HK-2 (cell line): ENCODE measurements around the gene FOXN1.
"Not testable (repeated sequence)": the region's sequence is repeated elsewhere in the genome, so short reads cannot be mapped to it uniquely, and the experiment has no call there.

Source experiments
- DNase-seq: peaks from one replicate; pipeline ENCODE4 v3.0.0-alpha.2; 2018; ENCODE audit not compliant: unreplicated experiment

FOXN1 gene, protein sequence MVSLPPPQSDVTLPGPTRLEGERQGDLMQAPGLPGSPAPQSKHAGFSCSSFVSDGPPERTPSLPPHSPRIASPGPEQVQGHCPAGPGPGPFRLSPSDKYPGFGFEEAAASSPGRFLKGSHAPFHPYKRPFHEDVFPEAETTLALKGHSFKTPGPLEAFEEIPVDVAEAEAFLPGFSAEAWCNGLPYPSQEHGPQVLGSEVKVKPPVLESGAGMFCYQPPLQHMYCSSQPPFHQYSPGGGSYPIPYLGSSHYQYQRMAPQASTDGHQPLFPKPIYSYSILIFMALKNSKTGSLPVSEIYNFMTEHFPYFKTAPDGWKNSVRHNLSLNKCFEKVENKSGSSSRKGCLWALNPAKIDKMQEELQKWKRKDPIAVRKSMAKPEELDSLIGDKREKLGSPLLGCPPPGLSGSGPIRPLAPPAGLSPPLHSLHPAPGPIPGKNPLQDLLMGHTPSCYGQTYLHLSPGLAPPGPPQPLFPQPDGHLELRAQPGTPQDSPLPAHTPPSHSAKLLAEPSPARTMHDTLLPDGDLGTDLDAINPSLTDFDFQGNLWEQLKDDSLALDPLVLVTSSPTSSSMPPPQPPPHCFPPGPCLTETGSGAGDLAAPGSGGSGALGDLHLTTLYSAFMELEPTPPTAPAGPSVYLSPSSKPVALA

DNA sequence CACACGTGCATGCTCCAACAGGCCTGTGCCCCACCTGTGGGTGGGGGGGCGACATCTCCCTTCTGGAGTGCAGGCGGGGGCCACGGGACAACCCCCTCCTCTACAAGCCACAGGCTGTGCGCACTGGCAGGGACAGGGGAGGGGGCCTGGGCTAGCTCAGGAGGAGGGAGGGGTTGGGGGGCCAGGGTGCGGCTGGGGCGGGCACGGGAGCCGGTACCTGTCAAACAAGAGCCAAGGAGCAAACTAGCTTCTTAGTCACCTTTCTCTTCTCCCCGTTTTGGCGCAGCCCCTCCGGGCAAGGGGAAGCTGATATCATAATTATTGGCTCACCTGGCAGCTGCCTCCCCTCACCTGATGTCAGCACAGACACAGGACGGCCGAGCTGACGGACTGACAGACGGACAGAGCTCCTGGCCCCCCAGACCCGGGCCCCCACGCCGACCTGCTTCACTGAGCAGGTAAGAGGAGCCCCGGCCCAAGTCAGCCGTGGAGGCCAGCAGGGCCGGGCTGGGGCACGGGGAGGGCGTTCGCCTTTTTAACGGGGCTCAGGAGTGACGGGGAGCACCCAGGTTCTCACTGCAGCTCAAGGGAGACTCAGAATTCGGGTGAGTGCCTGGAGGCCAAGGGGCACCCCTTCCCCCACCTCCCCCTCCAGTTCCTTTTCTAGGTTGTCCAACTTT is at the start of gene FOXN1:
TSS of gene FOXN1 (plus strand) at position 363 of the 680 bp plus-strand sequence. CDS start 17,622 bp downstream, outside the sequence.
- DNase-seq, result no peak

DNA sequence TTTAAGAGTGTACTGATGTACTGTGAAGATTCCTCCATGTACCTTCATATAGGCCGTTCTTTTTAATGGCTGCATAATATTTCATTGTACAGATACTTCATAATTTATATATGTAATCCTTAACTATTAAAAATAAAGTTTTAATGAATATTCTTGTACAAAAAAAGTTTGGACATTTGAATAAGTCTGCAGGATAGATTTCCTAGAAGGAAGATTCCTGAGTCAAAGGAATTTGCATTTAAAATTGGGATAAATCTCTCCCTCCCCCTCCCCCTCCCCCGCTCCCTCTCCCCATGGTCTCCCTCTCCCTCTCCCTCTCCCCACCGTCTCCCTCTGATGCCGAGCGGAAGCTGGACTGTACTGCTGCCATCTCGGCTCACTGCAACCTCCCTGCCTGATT is 48.3 kb upstream of the FOXN1 start:
- no peak for DNase-seq

DNA sequence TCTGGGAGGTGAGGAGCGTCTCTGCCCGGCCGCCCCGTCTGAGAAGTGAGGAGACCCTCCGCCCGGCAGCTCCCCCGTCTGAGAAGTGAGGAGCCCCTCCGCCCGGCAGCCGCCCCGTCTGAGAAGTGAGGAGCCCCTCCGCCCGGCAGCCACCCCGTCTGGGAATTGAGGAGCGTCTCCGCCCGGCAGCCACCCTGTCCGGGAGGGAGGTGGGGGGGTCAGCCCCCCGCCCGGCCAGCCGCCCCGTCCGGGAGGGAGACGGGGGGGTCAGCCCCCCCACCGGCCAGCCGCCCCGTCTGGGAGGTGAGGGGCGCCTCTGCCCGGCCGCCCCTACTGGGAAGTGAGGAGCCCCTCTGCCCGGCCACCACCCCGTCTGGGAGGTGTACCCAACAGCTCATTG is 47.3 kb upstream of the FOXN1 start:
- DNase-seq, result not testable (repeated sequence)

DNA sequence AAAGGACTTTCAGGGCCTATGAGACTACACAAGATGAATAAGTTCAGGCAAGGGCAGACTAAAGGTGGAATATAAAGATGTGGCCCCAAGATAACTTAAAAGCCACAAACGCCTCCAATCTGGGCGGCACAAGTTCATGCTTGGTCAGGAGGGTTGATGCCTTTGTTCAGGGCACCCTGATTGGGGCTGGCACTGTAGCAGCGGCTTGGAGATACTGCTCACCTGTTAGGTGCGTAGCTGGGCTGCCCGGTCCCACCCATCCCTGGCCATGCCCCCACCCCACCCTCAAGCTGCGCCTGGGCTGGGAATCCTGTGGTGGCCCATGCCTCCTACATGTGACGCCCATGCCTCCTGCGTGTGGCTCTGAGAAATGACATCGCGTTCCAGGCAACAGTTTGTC is 45.2 kb upstream of the FOXN1 start:
- no peak for DNase-seq

DNA sequence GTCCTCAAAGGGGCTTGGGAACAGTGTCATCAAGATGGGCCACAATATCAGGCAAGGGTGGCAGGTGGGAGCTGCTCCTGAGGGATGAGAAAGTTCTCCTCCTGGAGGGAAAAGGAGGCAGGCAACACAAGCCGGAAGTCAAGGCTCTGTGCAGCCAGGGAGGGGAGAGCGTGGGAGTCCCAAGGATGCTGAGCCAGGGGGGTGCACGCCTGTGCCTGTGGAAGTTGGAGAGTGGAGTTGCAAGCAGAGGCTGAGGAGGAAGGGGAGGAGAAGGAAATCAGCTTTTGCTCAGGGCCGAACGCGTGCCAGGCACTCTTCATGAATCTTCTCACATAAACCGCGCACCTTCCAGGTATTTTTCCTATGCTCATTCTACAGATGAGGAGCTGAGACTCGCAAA is 40.1 kb upstream of the FOXN1 start:
- DNase-seq, result no peak

DNA sequence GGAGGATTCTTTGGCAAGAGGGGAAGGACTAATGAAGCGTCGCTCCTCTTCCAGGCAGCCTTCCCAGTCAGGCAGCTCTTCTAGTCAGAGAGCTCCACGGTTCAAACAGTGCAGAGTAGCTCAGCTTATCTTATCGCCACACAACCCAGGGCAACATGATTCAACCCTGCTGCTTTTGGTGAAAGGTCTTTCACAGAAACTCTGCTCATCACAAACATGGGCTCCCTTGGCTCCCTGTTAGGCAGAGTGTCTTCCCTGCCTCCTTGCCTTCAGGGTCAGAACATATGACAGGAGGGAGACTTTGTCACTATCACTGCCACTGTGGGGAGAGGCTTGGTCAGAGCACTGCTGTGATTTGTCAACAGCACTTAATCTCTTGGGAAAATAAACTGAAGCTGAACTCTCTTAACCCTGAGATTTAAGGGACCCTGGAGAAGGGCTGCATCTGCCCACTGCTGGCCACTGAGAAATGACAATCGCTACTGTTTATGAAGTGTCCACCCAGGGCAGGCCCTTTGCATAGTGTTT is 39.6 kb upstream of the FOXN1 start:
- DNase-seq, result no peak

DNA sequence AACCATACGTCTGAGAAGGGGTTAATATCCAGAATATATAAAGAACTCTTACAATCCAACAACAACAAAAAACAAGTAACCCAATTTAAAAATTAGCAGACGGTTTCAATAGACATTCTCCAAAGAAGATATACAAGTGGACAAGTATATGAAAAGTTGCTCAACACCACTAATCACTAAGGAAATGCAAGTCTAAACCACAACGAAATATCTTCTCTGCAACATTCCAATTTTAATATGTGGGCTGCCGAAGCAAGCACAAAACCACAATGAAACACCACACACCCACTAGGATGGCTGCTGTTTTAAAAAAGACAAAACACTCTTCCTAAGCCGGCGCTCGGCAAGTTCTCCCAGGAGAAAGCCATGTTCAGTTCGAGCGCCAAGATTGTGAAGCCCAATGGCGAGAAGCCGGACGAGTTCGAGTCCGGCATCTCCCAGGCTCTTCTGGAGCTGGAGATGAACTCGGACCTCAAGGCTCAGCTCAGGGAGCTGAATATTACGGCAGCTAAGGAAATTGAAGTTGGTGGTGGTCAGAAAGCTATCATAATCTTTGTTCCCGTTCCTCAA is 38.6 kb upstream of the FOXN1 start:
- no peak for DNase-seq

DNA sequence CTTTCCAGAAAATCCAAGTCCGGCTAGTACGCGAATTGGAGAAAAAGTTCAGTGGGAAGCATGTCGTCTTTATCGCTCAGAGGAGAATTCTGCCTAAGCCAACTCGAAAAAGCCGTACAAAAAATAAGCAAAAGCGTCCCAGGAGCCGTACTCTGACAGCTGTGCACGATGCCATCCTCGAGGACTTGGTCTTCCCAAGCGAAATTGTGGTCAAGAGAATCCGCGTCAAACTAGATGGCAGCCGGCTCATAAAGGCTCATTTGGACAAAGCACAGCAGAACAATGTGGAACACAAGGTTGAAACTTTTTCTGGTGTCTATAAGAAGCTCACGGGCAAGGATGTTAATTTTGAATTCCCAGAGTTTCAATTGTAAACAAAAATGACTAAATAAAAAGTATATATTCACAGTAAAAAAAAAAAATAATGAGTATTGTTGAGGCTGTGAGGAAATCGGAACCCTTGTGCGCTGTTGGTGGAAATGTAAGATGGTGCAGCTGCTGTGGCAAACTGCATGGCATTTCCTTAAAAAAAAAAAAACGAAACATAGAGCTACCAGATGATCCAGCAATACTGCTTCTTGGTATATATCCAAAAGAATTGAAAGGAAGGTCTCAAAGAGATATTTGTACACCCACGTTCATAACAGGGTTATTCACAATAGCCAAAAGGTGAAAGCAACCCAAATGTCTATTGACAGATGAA is 38.0 kb upstream of the FOXN1 start:
- DNase-seq, result not testable (repeated sequence)

DNA sequence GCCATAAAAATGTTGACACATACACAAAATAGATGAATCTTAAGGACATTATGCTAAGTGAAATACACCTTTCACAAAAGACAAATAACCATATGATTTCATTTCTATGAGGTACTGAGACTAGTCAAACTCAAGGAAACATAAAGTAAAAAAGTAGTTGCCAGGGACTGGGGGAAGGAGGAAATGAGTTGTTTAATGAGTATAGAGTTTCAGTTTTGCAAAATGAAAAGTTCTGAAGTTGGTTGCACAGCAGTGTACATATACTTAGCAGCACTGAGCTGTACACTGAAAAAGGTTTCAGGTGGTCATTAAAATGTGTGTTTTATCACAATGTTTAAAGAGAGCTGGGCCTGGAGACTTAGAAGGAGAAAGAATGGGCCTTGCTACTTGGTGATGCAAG is 37.4 kb upstream of the FOXN1 start:
- no peak for DNase-seq

DNA sequence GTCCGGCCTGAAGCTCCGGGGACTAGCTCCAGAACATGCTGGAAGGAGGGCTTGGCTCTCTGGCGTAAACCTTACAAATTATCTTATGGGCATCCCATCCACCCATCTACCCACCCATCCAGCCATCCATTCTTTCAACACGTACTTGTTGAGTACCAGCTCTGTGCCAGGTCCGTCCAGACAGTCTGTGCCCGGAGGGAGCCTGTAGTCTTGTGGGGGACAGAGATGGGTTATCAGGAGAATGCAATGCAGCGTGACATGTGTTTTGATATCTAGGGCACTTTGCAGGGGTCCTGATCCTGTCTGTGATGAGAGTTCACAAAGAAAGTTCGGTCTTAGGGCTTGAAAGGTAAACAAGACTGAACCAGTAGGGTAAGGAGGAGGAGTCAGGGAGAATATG is 36.8 kb upstream of the FOXN1 start:
- DNase-seq, result no peak

DNA sequence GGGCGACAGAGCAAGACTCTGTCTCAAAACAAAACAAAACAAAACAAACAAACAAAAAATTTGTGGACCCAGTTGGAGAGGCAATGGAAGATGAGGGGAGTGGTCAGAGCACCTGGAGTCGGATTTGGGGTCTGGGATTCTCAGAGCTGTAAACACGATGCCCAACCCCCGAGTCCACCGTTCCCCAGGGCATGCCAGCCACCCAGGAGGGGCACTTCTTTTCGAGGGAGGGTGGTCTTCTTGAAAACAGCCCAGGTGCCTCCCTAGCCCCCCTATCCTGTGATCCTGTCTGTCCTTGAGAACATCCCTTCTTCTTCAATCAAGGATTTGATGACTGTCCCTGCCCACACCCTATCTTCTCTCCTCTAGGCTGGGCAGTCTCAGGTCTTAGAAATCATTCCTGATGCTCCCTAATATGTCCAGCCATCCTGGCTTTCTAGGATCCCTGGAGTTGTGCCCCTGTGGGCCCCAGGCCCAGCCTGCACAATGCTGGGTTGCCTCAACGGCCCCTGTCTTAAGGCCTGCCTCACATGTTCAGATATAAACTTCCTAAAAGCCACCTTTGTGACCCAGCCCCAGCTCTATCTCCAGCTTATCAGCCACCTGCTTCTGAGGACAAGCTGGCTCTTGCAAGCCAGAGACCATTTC is 35.8 kb upstream of the FOXN1 start:
- DNase-seq, result no peak

DNA sequence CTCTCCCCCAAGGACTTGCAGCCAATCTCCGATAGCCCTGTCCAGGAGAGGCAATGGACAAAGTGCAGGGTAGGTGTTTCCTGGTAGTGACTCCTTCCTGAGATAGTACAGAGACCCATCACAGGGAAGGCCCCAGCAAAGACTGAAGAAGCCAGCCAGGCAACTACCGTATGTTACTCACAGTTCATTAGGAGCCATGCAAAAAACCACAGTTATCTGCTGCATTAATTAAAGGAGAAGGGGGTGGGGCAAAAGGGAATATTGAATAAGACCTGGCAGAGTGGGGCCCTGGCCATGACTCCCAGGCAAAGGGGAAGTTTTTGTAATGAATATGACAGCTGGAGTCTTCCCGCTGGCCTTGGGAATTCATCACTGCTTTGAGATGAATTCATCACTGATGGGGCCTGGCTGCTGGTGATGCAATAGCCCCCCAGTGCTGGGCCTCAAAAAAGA is 35.2 kb upstream of the FOXN1 start:
- DNase-seq, result no peak

DNA sequence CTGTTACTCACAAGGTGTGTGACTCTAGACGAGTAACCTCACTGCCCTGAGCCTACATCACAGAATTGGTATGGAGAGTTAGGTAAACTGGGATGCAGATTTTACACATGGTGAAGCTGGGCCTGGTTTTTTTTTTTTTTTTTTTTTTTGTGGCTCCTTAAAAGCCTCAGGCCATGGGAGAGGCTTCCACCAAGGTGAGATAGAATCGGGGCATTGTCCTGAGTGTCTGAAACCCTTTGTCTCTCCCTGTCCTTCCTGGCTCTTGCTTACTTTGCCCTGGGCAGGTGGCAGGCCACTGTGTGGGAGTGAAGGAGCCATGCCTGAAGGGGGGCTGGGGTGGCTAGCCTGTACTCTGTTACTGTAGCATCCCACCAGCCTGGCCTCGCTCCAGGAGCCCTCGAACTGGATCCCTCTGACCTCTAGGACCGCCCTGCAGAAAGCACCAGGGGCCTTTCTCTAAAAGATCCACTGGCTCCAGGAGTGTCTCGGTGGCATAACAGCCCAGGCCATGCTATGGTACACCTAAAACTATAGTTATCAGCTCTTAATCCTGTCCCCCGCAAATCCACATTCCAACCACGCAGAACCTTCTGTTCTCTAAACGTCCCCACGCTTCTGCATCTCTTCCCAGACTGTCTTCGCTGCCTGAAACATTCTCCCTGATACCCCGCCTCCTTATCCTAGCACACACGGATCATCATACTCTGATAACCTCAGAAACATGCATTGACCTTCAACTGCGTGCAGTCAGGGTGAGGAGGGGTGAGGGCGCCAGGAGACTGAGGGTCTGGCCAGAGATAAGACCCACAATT is 34.4 kb upstream of the FOXN1 start:
- no peak for DNase-seq

DNA sequence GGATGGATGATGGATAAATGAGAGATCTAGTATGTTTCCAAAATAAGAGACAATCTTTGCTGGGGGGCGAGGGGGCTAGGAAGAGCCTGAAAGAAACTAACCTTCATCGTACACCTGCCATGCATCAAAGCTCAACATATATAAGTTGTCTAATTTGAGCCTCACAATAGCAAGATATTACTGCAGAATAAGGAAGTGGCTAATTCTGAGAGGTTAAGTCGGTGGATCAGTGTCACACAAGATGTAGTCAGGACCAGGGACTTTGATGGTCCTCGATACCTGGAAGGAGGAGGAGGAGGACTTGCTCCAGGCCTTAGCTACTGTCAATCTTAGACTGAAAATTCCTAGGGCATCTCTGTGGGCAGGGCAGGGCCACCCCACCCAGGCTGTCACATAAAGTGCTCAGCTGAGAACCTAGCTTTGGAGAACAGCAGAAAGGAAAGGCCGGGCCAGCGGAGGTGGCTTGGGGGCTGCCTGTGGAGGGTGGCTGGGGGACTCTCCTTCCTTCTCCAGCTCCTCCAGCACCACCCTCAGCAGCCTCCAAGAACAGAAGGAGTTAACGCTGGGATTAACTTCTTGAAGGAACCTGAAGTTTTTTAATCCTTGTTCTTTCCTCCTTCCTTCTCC is 33.2 kb upstream of the FOXN1 start:
- DNase-seq, result no peak

DNA sequence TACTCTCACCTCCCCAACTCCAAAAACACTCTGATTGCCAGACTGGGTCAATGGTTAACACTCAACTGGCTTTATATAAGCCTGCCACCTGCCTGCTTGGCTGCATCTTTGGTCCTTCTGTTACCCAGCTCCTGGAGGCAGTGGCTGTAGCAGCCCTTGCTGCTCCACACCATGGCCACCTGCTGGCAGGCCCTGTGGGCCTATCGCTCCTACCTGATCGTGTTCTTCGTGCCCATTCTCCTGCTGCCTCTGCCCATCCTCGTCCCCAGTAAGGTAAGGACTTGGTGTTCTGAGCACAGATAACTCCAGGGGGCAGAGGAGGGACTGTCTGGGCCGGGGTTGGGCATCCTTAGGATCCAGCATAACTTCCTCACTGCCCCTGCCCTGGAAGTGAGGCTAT is 32.6 kb upstream of the FOXN1 start, which contains the start of gene SLC13A2:
TSS of gene SLC13A2 (plus strand) at position 103 of the 400 bp plus-strand sequence. CDS start at position 172, 69 bp downstream.
- no peak for DNase-seq

DNA sequence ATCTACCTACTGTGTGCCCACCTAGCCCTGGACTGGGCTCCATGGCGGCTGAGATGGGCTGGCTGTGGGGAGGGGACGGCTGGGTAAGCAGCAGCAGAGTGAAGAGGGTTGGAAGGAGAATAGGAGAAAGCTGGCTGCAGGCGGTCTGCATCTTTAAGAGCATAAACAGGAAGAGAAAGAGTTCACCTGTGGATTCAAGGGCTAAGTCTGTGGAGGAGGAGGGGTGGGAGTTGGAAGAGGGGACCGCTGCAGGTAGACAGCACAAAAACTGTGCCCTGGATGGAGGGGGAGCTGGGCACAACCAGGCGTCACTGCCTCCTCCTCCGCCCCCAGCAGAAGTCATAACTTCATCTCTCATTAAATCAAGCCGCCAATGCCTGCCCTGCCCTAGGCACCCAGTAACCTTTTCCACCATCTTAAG is 32.0 kb upstream of the FOXN1 start:
- no peak for DNase-seq

DNA sequence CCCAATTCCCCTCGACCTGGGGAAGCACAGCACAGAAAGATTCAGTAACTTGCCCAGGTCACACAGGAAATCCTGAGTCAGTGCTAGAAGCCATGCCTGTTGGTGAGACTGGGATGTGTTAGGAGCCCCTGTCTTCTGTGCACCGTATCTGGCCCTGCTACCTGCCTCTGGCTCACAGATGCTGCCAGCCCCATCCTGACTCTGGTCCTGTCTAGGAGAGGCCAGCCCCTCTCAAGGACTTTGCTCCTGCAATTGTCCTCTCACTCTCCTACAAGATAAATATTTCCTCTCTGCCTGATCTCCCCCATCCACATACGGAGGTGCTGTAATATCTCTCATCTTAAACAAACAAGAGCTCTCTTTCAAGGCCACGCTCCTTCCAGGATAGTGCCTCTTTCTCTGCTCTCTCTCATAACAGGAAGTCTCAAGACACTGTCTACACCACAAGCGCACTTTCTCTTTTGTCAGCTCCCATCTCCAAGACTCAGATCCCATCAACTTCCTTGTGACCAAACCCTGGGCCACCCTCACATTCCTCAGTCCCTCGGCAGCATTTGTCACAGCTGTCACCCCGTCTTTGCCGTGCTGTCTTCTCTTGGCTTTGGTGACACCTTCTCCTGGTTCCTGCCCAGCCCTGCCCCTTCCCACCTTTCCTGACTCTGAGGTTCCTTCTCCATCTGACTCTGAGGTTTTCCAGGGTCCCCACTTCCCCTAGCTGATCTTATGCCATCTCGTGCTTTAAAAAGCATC is 30.8 kb upstream of the FOXN1 start:
- no peak for DNase-seq

DNA sequence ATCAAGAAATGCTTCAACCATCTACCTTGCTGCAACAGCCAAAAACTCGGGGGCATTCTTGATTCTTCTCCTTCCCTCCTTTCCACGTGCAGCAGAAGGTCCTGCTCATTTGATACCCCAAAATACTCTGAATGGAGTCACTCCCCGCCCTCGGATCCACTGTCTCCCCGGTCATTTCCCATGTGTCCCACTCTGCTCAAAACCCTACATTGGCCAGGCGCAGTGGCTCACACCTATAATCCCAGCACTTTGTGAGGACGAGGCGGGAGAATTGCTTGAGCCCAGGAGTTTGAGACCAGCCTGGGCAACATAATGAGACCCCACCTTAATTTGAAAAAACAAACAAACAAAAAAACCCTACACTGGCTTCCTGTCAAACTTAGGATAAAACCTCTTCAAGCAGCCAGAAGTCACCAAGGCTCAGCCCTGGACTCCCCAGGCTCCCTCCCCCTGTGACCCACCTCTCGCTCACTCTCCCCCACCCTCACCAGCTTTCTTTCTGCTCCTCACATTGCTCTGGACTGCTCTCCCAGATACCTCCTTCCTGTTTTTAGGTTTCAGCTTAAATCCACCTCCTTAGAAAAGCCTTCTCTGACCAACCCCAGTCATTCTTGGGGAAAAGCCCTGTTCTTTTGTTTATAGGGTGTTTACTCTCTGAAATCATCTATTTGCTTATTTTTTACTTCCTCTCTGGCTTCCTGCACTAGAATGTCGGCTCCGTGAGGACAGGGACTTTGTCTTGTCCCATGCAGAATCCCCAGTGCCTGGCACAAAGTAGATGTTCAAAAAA is 29.9 kb upstream of the FOXN1 start:
- no peak for DNase-seq
